NCI-H748 treated with DMSO at 0.1 percent for 48 hours (cell line): ENCODE measurements around the gene GTPBP6.
"Not testable (repeated sequence)": the region's sequence is repeated elsewhere in the genome, so short reads cannot be mapped to it uniquely, and the experiment has no call there.

Experiments used
- DNase-seq: peaks from one replicate; lab custom pipeline; 2025; lab: John Stamatoyannopoulos, UW

Gene GTPBP6

GRCh38 chrX:291411-291901 is 27.1 kb downstream of the GTPBP6 start:
- no peak for DNase-seq

GRCh38 chrX:290476-291166 is 28.0 kb downstream of the GTPBP6 start:
- DNase-seq = no peak

- no peak for DNase-seq
Measured at GRCh38 chrX:288561-288991, 30.0 kb downstream of the GTPBP6 start.

- no peak for DNase-seq
Measured at GRCh38 chrX:287670-288069, 30.9 kb downstream of the GTPBP6 start.

GRCh38 chrX:285076-285677 is 33.4 kb downstream of the GTPBP6 start:
- DNase-seq = no peak

GRCh38 chrX:283115-283845 is 35.3 kb downstream of the GTPBP6 start:
- DNase-seq = no peak

- DNase-seq = not testable (repeated sequence)
Measured at GRCh38 chrX:282000-282681, 36.5 kb downstream of the GTPBP6 start.

GRCh38 chrX:281166-281999 is 37.2 kb downstream of the GTPBP6 start, which contains the start of gene PLCXD1:
PLCXD1 (plus strand) TSS chrX:281381; CDS start chrX:284188, 2,807 bp downstream.
- DNase-seq = no peak

GRCh38 chrX:280722-281121 is 37.9 kb downstream of the GTPBP6 start:
- DNase-seq = not testable (repeated sequence)

GRCh38 chrX:279757-280604 is 38.6 kb downstream of the GTPBP6 start:
- not testable (repeated sequence) for DNase-seq

GRCh38 chrX:276581-277201 is 41.9 kb downstream of the GTPBP6 start:
- no peak for DNase-seq

GRCh38 chrX:275967-276580 is 42.5 kb downstream of the GTPBP6 start:
- DNase-seq = no peak

- DNase-seq = no peak
Measured at GRCh38 chrX:275476-275966, 43.1 kb downstream of the GTPBP6 start.

- DNase-seq = no peak
Measured at GRCh38 chrX:274904-275475, 43.6 kb downstream of the GTPBP6 start.

- DNase-seq = no peak
Measured at GRCh38 chrX:270848-271367, 47.7 kb downstream of the GTPBP6 start.

GRCh38 chrX:267771-268261 is 50.8 kb downstream of the GTPBP6 start:
- DNase-seq = no peak

- DNase-seq = no peak
Measured at GRCh38 chrX:265502-265901, 53.1 kb downstream of the GTPBP6 start.

GRCh38 chrX:264634-265455 is 53.8 kb downstream of the GTPBP6 start:
- no peak for DNase-seq
